Vagina (tissue), 2 donors: ENCODE measurements around the gene AGPAT4.

ENCODE experiments used
- POLR2A ChIP-seq, 2 donors: fragments of 450-650 bp; IDR thresholded peaks; one replicate each; pipeline ENCODE4 v1.6.1; 2017; ENCODE audit warnings: antibody characterized with exemption in 2 of 2, mild to moderate bottlenecking in 2 of 2, moderate library complexity in 2 of 2
- POLR2AphosphoS5 ChIP-seq, 2 donors: sonication (generic); formaldehyde crosslinking; IDR thresholded peaks; one replicate each; pipeline ENCODE4 v1.9.0; 2017; ENCODE audit warnings: antibody characterized with exemption in 2 of 2, mild to moderate bottlenecking in 2 of 2, low read depth in 1 of 2; ENCODE audit not compliant: insufficient read depth in 1 of 2
- TF ChIP-seq, protein P1 (sequence below), 3 experiments: fragments of 450-650 bp in 2 of 3; fragments of 200-600 bp in 1 of 3; sonication (generic) in 1 of 3; IDR thresholded peaks; one replicate each; pipeline ENCODE4 v1.5.1; 2017 to 2019; ENCODE audit warnings: antibody characterized with exemption in 3 of 3, mild to moderate bottlenecking in 2 of 3, moderate library complexity in 2 of 3

DNA sequence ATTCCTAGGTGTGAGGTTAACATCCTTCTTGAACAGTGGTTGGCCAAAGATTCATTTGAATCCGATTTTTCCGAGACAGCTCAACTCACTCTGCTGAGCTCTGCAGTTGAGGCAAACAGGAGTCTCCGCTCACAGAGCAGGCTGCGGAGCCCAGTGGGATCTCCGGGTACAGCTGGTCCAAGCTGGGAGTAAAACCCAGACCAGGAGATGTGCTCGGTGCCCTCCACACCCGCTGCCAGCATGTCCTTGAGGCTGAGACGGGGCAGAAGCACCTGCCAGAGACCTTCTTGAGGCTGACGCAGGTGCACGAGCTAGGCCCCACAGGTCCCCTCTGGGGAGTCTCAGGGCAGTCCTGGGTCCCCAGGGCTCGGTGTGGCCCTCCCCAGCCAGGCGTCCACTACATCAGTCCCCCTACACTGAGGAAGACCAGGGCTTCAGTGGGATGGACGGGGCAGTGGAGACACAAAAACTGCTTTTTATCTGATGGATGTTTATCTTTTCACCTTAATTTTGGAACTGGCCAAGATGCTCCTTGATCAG is 119.0 kb downstream of the AGPAT4 start:
- TF ChIP-seq, protein P1, sequence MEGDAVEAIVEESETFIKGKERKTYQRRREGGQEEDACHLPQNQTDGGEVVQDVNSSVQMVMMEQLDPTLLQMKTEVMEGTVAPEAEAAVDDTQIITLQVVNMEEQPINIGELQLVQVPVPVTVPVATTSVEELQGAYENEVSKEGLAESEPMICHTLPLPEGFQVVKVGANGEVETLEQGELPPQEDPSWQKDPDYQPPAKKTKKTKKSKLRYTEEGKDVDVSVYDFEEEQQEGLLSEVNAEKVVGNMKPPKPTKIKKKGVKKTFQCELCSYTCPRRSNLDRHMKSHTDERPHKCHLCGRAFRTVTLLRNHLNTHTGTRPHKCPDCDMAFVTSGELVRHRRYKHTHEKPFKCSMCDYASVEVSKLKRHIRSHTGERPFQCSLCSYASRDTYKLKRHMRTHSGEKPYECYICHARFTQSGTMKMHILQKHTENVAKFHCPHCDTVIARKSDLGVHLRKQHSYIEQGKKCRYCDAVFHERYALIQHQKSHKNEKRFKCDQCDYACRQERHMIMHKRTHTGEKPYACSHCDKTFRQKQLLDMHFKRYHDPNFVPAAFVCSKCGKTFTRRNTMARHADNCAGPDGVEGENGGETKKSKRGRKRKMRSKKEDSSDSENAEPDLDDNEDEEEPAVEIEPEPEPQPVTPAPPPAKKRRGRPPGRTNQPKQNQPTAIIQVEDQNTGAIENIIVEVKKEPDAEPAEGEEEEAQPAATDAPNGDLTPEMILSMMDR (IDR thresholded peaks at IDR 0.05) = no peak
- TF ChIP-seq POLR2A (IDR thresholded peaks at IDR 0.05) = no peak
- no peak for TF ChIP-seq POLR2AphosphoS5 (IDR thresholded peaks at IDR 0.05; ENCODE audit: insufficient read depth in 1 of 2, low read depth in 1 of 2)
